ENCODE results near the gene PDE10A. TPM values are rescaled to one million over a fixed set of nuclear protein-coding genes. Genes with fewer than 3 reads are reported as not detected.

PDE10A gene
- total RNA-seq, 1 experiment from 2014 or later, result 1.8 TPM

GRCh38 chr6:165684333-165684732 lies 21.3 kb upstream of the PDE10A start:
- Mint-ChIP-seq H3K4me3 (ENCODE audit: unreplicated experiment) (no peak overlapping the region), H3K36me3 (ENCODE audit: insufficient read depth, unreplicated experiment) (no peaks in the 10 kb centered on the region), H3K4me1 (ENCODE audit: insufficient read depth, unreplicated experiment) (no peaks in the 10 kb centered on the region), H3K27ac (ENCODE audit: low read depth, unreplicated experiment) (no peak overlapping the region), H3K27me3 (ENCODE audit: insufficient read depth, unreplicated experiment) (no peaks in the 10 kb centered on the region), H3K9me3 (ENCODE audit: unreplicated experiment) (peaks cover 2% of the 10 kb centered on the region)
- ChIA-PET POLR2A (no interaction called here), CTCF (no interaction called here)
- BruUV-seq (replicated peaks), result no TSS peak
- no peak for TF ChIP-seq CTCF (IDR thresholded peaks at IDR 0.05; ENCODE audit: unreplicated experiment)
- intact Hi-C loops (cut with micrococcal nuclease), result no loop called here
- no peak for DNase-seq (ENCODE audit: unreplicated experiment)

- Mint-ChIP-seq H3K36me3 (ENCODE audit: insufficient read depth, unreplicated experiment) (no peaks in the 10 kb centered on the region), H3K27me3 (ENCODE audit: insufficient read depth, unreplicated experiment) (no peaks in the 10 kb centered on the region), H3K27ac (ENCODE audit: low read depth, unreplicated experiment) (no peak overlapping the region), H3K4me3 (ENCODE audit: unreplicated experiment) (no peak overlapping the region), H3K4me1 (ENCODE audit: insufficient read depth, unreplicated experiment) (peaks cover 5% of the 10 kb centered on the region), H3K9me3 (ENCODE audit: unreplicated experiment) (no peaks in the 10 kb centered on the region)
- no TSS peak for BruUV-seq (replicated peaks)
- ChIA-PET CTCF (interaction anchor here (0.6 kb wide), 1 partner anchor 10 kb away, joined by 3 read pairs; no protein-coding TSS in a partner anchor), POLR2A (no interaction called here)
- TF ChIP-seq CTCF (IDR thresholded peaks at IDR 0.05; ENCODE audit: unreplicated experiment), result no peak
- no peak for DNase-seq (ENCODE audit: unreplicated experiment)
- intact Hi-C loops (cut with micrococcal nuclease), result no loop called here
These were observed 17.9 kb upstream of the PDE10A start for GRCh38 chr6:165680975-165681374.

GRCh38 chr6:165679326-165679725 lies 16.3 kb upstream of the PDE10A start:
- POLR2A ChIA-PET, result no interaction called here
- Mint-ChIP-seq H3K9me3 (ENCODE audit: unreplicated experiment) (no peaks in the 10 kb centered on the region), H3K27me3 (ENCODE audit: insufficient read depth, unreplicated experiment) (no peaks in the 10 kb centered on the region), H3K4me3 (ENCODE audit: unreplicated experiment) (no peak overlapping the region), H3K36me3 (ENCODE audit: insufficient read depth, unreplicated experiment) (no peaks in the 10 kb centered on the region), H3K4me1 (ENCODE audit: insufficient read depth, unreplicated experiment) (peaks cover 5% of the 10 kb centered on the region), H3K27ac (ENCODE audit: low read depth, unreplicated experiment) (no peak overlapping the region)
- no TSS peak for BruUV-seq (replicated peaks)
- CTCF ChIA-PET, result no interaction called here
- no peak for TF ChIP-seq CTCF (IDR thresholded peaks at IDR 0.05; ENCODE audit: unreplicated experiment)
- no peak for DNase-seq (ENCODE audit: unreplicated experiment)
- intact Hi-C loops (cut with micrococcal nuclease), result no loop called here

- POLR2A ChIA-PET, result no interaction called here
- intact Hi-C loops (cut with micrococcal nuclease), result no loop called here
- no peaks in the 10 kb centered on the region for H3K9me3 Mint-ChIP-seq (ENCODE audit: unreplicated experiment)
- H3K27ac Mint-ChIP-seq (ENCODE audit: low read depth, unreplicated experiment), result no peak overlapping the region
- DNase-seq (ENCODE audit: unreplicated experiment), result no peak
- no peak for TF ChIP-seq CTCF (IDR thresholded peaks at IDR 0.05; ENCODE audit: unreplicated experiment)
- no peak overlapping the region for H3K4me3 Mint-ChIP-seq (ENCODE audit: unreplicated experiment)
- no peaks in the 10 kb centered on the region for H3K27me3 Mint-ChIP-seq (ENCODE audit: insufficient read depth, unreplicated experiment)
- CTCF ChIA-PET, result no interaction called here
- peaks cover 5% of the 10 kb centered on the region for H3K4me1 Mint-ChIP-seq (ENCODE audit: insufficient read depth, unreplicated experiment)
- H3K36me3 Mint-ChIP-seq (ENCODE audit: insufficient read depth, unreplicated experiment), result no peaks in the 10 kb centered on the region
- BruUV-seq (replicated peaks), result no TSS peak
These were observed 15.9 kb upstream of the PDE10A start for GRCh38 chr6:165678904-165679303.

All from MCF 10A (cell line).